Measurements from ENCODE around the gene OR2A2. TPM values are rescaled to one million over a fixed set of nuclear protein-coding genes. Genes with fewer than 3 reads are reported as not detected.
"Not testable (repeated sequence)": the region's sequence is repeated elsewhere in the genome, so short reads cannot be mapped to it uniquely, and the experiment has no call there.

OR2A2 gene
- total RNA-seq, 1 donor from 2014 or later, result not detected

- H4K20me1 ChIP-seq (ENCODE audit: low read depth), result no peaks in the 10 kb centered on the region
- no peak overlapping the region for H3K27ac ChIP-seq
- Mint-ChIP-seq H3K4me1 (no peaks in the 10 kb centered on the region), H3K9me3 (no peaks in the 10 kb centered on the region), H3K27me3 (ENCODE audit: insufficient read depth, low read depth) (peaks cover 2% of the 10 kb centered on the region), H3K27ac (no peak overlapping the region), H3K4me3 (no peak overlapping the region), H3K36me3 (no peaks in the 10 kb centered on the region)
- peak; percentile 89 for DNase-seq (ENCODE audit: low spot score)
- no peaks in the 10 kb centered on the region for H3K4me1 ChIP-seq
- no peak overlapping the region for H3K4me2 ChIP-seq
- no peaks in the 10 kb centered on the region for H3F3A ChIP-seq (ENCODE audit: low read depth)
- H3K9ac ChIP-seq, result no peak overlapping the region
- no peaks in the 10 kb centered on the region for H3K79me2 ChIP-seq (ENCODE audit: low read depth)
- H3K36me3 ChIP-seq, result no peaks in the 10 kb centered on the region
- H2AFZ ChIP-seq (replicated peaks), result peak overlapping the region; percentile 34
- no peak overlapping the region for H3K4me3 ChIP-seq
- TF ChIP-seq EZH2phosphoT487 (IDR thresholded peaks at IDR 0.05) (no peak), CTCF (IDR thresholded peaks at IDR 0.05) (peak; percentile 88)
- H3K9me3 ChIP-seq (ENCODE audit: low read depth), result no peaks in the 10 kb centered on the region
- H3K27me3 ChIP-seq, result no peaks in the 10 kb centered on the region
Observed at GRCh38 chr7:144127714-144128334, 18.4 kb downstream of the OR2A2 start.

GRCh38 chr7:144129601-144130000 is 20.2 kb downstream of the OR2A2 start:
- H3K27ac ChIP-seq; H2AFZ ChIP-seq (replicated peaks); H3K79me2 ChIP-seq (ENCODE audit: low read depth); H4K20me1 ChIP-seq (ENCODE audit: low read depth); H3K9ac ChIP-seq; H3K36me3 Mint-ChIP-seq; DNase-seq (ENCODE audit: low spot score); H3K9me3 ChIP-seq (ENCODE audit: low read depth); H3K4me1 Mint-ChIP-seq; H3K4me1 ChIP-seq; H3K27me3 Mint-ChIP-seq (ENCODE audit: insufficient read depth, low read depth); H3K4me3 Mint-ChIP-seq; H3K4me3 ChIP-seq; H3K36me3 ChIP-seq; H3K9me3 Mint-ChIP-seq; H3F3A ChIP-seq (ENCODE audit: low read depth); H3K27ac Mint-ChIP-seq; H3K27me3 ChIP-seq; H3K4me2 ChIP-seq: not testable (repeated sequence)

- Mint-ChIP-seq H3K27ac (no peak overlapping the region), H3K4me1 (peaks cover 3% of the 10 kb centered on the region), H3K4me3 (no peak overlapping the region), H3K27me3 (ENCODE audit: insufficient read depth, low read depth) (peaks cover 2% of the 10 kb centered on the region), H3K9me3 (no peaks in the 10 kb centered on the region), H3K36me3 (no peaks in the 10 kb centered on the region)
- no peak for DNase-seq (ENCODE audit: low spot score)
- Histone ChIP-seq H2AFZ (replicated peaks) (no peak overlapping the region), H3K9ac (no peak overlapping the region), H3K4me2 (no peak overlapping the region), H3K27ac (no peak overlapping the region), H3K9me3 (ENCODE audit: low read depth) (no peaks in the 10 kb centered on the region), H4K20me1 (ENCODE audit: low read depth) (no peaks in the 10 kb centered on the region), H3K4me1 (no peaks in the 10 kb centered on the region), H3K27me3 (no peaks in the 10 kb centered on the region), H3F3A (ENCODE audit: low read depth) (no peaks in the 10 kb centered on the region), H3K79me2 (ENCODE audit: low read depth) (no peaks in the 10 kb centered on the region), H3K4me3 (no peak overlapping the region), H3K36me3 (no peaks in the 10 kb centered on the region)
- TF ChIP-seq CTCF (IDR thresholded peaks at IDR 0.05), result no peak
- no peak for TF ChIP-seq EZH2 (IDR thresholded peaks at IDR 0.05)
- TF ChIP-seq EZH2phosphoT487 (IDR thresholded peaks at IDR 0.05), result no peak
Observed at GRCh38 chr7:144130730-144131129, 21.3 kb downstream of the OR2A2 start.

GRCh38 chr7:144132262-144132661 is 22.9 kb downstream of the OR2A2 start:
- Histone ChIP-seq H4K20me1 (ENCODE audit: low read depth) (no peaks in the 10 kb centered on the region), H3K27ac (no peak overlapping the region), H3K4me3 (no peak overlapping the region), H3K9me3 (ENCODE audit: low read depth) (no peaks in the 10 kb centered on the region), H3K27me3 (no peaks in the 10 kb centered on the region), H3F3A (ENCODE audit: low read depth) (no peaks in the 10 kb centered on the region), H3K4me2 (no peak overlapping the region), H3K36me3 (no peaks in the 10 kb centered on the region), H3K4me1 (no peaks in the 10 kb centered on the region), H3K9ac (no peak overlapping the region), H2AFZ (replicated peaks) (no peak overlapping the region), H3K79me2 (ENCODE audit: low read depth) (no peaks in the 10 kb centered on the region)
- Mint-ChIP-seq H3K9me3 (no peaks in the 10 kb centered on the region), H3K36me3 (no peaks in the 10 kb centered on the region), H3K27me3 (ENCODE audit: insufficient read depth, low read depth) (peaks cover 3% of the 10 kb centered on the region), H3K4me1 (peaks cover 3% of the 10 kb centered on the region), H3K4me3 (no peak overlapping the region), H3K27ac (no peak overlapping the region)
- no peak for DNase-seq (ENCODE audit: low spot score)
- TF ChIP-seq EZH2 (IDR thresholded peaks at IDR 0.05) (no peak), EZH2phosphoT487 (IDR thresholded peaks at IDR 0.05) (no peak), CTCF (IDR thresholded peaks at IDR 0.05) (no peak)
